ENCODE data around the gene RPP40. TPM values are rescaled to one million over a fixed set of nuclear protein-coding genes. Genes with fewer than 3 reads are reported as not detected.

Gene RPP40
- total RNA-seq, 1 donor from 2014 or later: 6.2 TPM

- no peak for TF ChIP-seq CTCF (IDR thresholded peaks at IDR 0.05)
- peaks cover 9% of the 10 kb centered on the region for H3K4me1 Mint-ChIP-seq (ENCODE audit: low read depth)
- H3K27me3 Mint-ChIP-seq (ENCODE audit: low read depth): no peaks in the 10 kb centered on the region
- no peak for DNase-seq (ENCODE audit: low spot score)
- H3K36me3 Mint-ChIP-seq (ENCODE audit: low read depth): peaks cover 16% of the 10 kb centered on the region
- H3K9me3 Mint-ChIP-seq (ENCODE audit: low read depth): no peaks in the 10 kb centered on the region
- no peak overlapping the region for H3K27ac Mint-ChIP-seq (ENCODE audit: unreplicated experiment)
- no peak overlapping the region for H3K4me3 Mint-ChIP-seq (ENCODE audit: unreplicated experiment)
These were observed 54.9 kb downstream of the RPP40 start for GRCh38 chr6:4948781-4949450.

GRCh38 chr6:4947716-4948115, 56.1 kb downstream of the RPP40 start:
- H3K27ac Mint-ChIP-seq (ENCODE audit: unreplicated experiment): no peak overlapping the region
- TF ChIP-seq CTCF (IDR thresholded peaks at IDR 0.05): no peak
- H3K4me3 Mint-ChIP-seq (ENCODE audit: unreplicated experiment): no peak overlapping the region
- peaks cover 12% of the 10 kb centered on the region for H3K36me3 Mint-ChIP-seq (ENCODE audit: low read depth)
- H3K4me1 Mint-ChIP-seq (ENCODE audit: low read depth): peaks cover 20% of the 10 kb centered on the region
- no peaks in the 10 kb centered on the region for H3K27me3 Mint-ChIP-seq (ENCODE audit: low read depth)
- no peak for DNase-seq (ENCODE audit: low spot score)
- H3K9me3 Mint-ChIP-seq (ENCODE audit: low read depth): no peaks in the 10 kb centered on the region

- Mint-ChIP-seq H3K27ac (ENCODE audit: unreplicated experiment) (no peak overlapping the region), H3K36me3 (ENCODE audit: low read depth) (peaks cover 12% of the 10 kb centered on the region), H3K4me1 (ENCODE audit: low read depth) (peaks cover 32% of the 10 kb centered on the region), H3K27me3 (ENCODE audit: low read depth) (no peaks in the 10 kb centered on the region), H3K4me3 (ENCODE audit: unreplicated experiment) (no peak overlapping the region), H3K9me3 (ENCODE audit: low read depth) (no peaks in the 10 kb centered on the region)
- TF ChIP-seq CTCF (IDR thresholded peaks at IDR 0.05): no peak
- DNase-seq (ENCODE audit: low spot score): no peak
These were observed 57.3 kb downstream of the RPP40 start for GRCh38 chr6:4946521-4946920.

Other genes starting within 250 kb of the RPP40 start
- gene CDYL, start 227.6 kb downstream of the RPP40 start, total RNA-seq: 40.7 to 63.7 TPM (median 60.9 TPM) in 3 replicates
- 0.56 to 2.6 TPM (median 2.2 TPM) in 3 replicates for gene PPP1R3G, start 81.3 kb upstream of the RPP40 start, total RNA-seq

Measured in chondrocyte (in vitro differentiated cells).